GM12891 (cell line): ENCODE measurements around the gene EML6.

ENCODE experiments used
- DNase-seq: peaks from one replicate; pipeline ENCODE4 v3.0.0; 2011; ENCODE audit warnings: low spot score; ENCODE audit not compliant: insufficient read length
- FAIRE-seq: peaks from 2 replicates; lab custom pipeline; 2011; peaks lifted over from hg19 to GRCh38; lab: Jason Lieb, UNC
- PAX5 ChIP-seq: IDR thresholded peaks from 2 replicates; pipeline ENCODE4 v1.6.1; 2011; ENCODE audit warnings: low read length, moderate library complexity, mild to moderate bottlenecking; ENCODE audit not compliant: insufficient read depth, severe bottlenecking
- POLR2A ChIP-seq: IDR thresholded peaks from 2 replicates; pipeline ENCODE4 v1.6.1; 2011; ENCODE audit warnings: low read depth, low read length, control low read depth
- POLR2AphosphoS5 ChIP-seq: IDR thresholded peaks from 2 replicates; pipeline ENCODE4 v1.6.1; 2011; ENCODE audit warnings: low read depth, low read length, control low read depth
- POU2F2 ChIP-seq: IDR thresholded peaks from 2 replicates; pipeline ENCODE4 v1.6.1; 2011; ENCODE audit warnings: low read depth, mild to moderate bottlenecking, control low read depth, low read length, moderate library complexity
- SPI1 ChIP-seq: IDR thresholded peaks from 2 replicates; pipeline ENCODE4 v1.6.1; 2011; ENCODE audit warnings: low read depth, low read length, control low read depth
- TAF1 ChIP-seq: IDR thresholded peaks from 2 replicates; pipeline ENCODE4 v1.6.1; 2011; ENCODE audit warnings: low read depth, low read length, control low read depth

EML6 gene

GRCh38 chr2:54787755-54788366, 64.4 kb downstream of the EML6 start:
- TF ChIP-seq TAF1 (no peak), SPI1 (no peak), POLR2A (no peak), POLR2AphosphoS5 (no peak)
- FAIRE-seq, result no peak
- no peak for DNase-seq

GRCh38 chr2:54789878-54790277, 66.4 kb downstream of the EML6 start:
- no peak for DNase-seq
- TF ChIP-seq POLR2AphosphoS5, result no peak
- TF ChIP-seq PAX5, result no peak
- no peak for TF ChIP-seq POU2F2
- no peak for TF ChIP-seq POLR2A
- TF ChIP-seq SPI1, result no peak
- TF ChIP-seq TAF1, result no peak
- no peak for FAIRE-seq

- no peak for FAIRE-seq
- DNase-seq, result no peak
- TF ChIP-seq SPI1 (no peak), TAF1 (no peak), POU2F2 (no peak)
Observed at GRCh38 chr2:54791831-54792230, 68.4 kb downstream of the EML6 start.

GRCh38 chr2:54797307-54797706, 73.8 kb downstream of the EML6 start:
- no peak for FAIRE-seq
- DNase-seq, result no peak
- TF ChIP-seq PAX5 (no peak), POLR2AphosphoS5 (no peak), TAF1 (no peak), POLR2A (no peak), POU2F2 (no peak), SPI1 (no peak)

GRCh38 chr2:54801352-54801751, 77.9 kb downstream of the EML6 start:
- TF ChIP-seq POU2F2 (no peak), SPI1 (no peak), PAX5 (no peak), TAF1 (no peak), POLR2A (no peak), POLR2AphosphoS5 (no peak)
- DNase-seq (no peak), FAIRE-seq (no peak)

GRCh38 chr2:54803783-54804751, 80.6 kb downstream of the EML6 start:
- FAIRE-seq (no peak), DNase-seq (no peak)
- TF ChIP-seq POLR2A, result no peak
- TF ChIP-seq SPI1, result no peak
- no peak for TF ChIP-seq POLR2AphosphoS5
- TF ChIP-seq PAX5, result no peak
- TF ChIP-seq POU2F2, result no peak
- no peak for TF ChIP-seq TAF1

- no peak for FAIRE-seq
- no peak for DNase-seq
- TF ChIP-seq SPI1 (no peak), POLR2A (no peak), PAX5 (no peak), POU2F2 (no peak), TAF1 (no peak), POLR2AphosphoS5 (no peak)
Observed at GRCh38 chr2:54805255-54805654, 81.8 kb downstream of the EML6 start.

- FAIRE-seq (no peak), DNase-seq (no peak)
- TF ChIP-seq SPI1 (no peak), POU2F2 (no peak), POLR2AphosphoS5 (no peak), TAF1 (no peak), PAX5 (no peak), POLR2A (no peak)
Observed at GRCh38 chr2:54806975-54807374, 83.5 kb downstream of the EML6 start.

GRCh38 chr2:54808661-54809060, 85.2 kb downstream of the EML6 start:
- TF ChIP-seq PAX5 (no peak), POLR2AphosphoS5 (no peak), POLR2A (no peak), POU2F2 (no peak), TAF1 (no peak), SPI1 (no peak)
- no peak for DNase-seq
- no peak for FAIRE-seq

- FAIRE-seq (no peak), DNase-seq (no peak)
- no peak for TF ChIP-seq POLR2A
- TF ChIP-seq POLR2AphosphoS5, result no peak
- TF ChIP-seq POU2F2, result no peak
- TF ChIP-seq TAF1, result no peak
- TF ChIP-seq SPI1, result no peak
Observed at GRCh38 chr2:54809819-54810218, 86.4 kb downstream of the EML6 start.

- DNase-seq (no peak), FAIRE-seq (no peak)
- TF ChIP-seq TAF1, result no peak
- TF ChIP-seq PAX5, result no peak
- no peak for TF ChIP-seq POU2F2
- no peak for TF ChIP-seq POLR2A
Observed at GRCh38 chr2:54810246-54810645, 86.8 kb downstream of the EML6 start.
